ENCODE measurements around the gene WDR27. TPM values are rescaled to one million over a fixed set of nuclear protein-coding genes. Genes with fewer than 3 reads are reported as not detected.

WDR27 gene
- total and polyA plus RNA-seq, 10 of the 15 experiments (the other 5 are each of a cell fraction or from before 2014, with no cell fraction given) = 1.9 to 33.2 (median 19.0) TPM

DNA sequence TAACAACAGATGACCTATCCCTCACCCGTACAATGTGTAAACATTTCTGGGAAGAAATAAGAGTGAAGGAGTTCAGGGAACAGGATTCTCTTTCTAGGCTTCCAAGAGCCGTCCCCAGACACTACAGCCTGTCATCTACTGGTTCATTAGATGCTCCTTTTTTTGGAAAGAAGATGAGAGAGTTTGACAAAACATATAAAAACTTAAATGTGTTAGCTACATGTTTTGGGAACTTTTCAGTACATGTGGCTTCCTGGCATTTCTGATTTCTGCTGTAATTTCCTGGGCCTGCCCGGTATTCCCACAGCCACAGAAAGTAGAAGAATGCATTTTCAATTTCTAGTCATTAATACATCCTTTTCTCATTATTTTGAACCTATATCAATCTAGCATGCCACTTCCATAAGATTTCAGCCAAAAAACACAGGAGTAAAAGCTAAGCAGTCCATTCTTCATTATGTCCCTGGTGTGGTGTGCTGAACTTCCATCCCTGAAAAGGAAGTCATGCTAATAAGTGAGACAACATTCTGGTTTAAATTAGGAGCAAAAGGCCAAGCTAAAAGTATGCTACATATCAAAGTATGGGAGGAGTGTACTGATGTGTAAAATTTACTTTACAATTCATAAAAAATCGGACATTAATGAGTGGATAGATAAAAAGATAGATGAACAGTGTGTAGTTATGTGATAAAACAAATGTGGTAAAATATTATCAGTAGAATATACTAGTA lies 198.2 kb downstream of the WDR27 start:
- no peaks in the 10 kb centered on the region for H3K79me2 ChIP-seq (ENCODE audit: control insufficient read depth, insufficient read depth, low read length)
- POLR2A ChIA-PET = no interaction called here
- H3K27me3 ChIP-seq (replicated peaks in 1 of 2; ENCODE audit: control insufficient read depth in 2 of 2, insufficient read depth in 2 of 2, low read length in 1 of 2) = no peaks in the 10 kb centered on the region
- H2AFZ ChIP-seq (ENCODE audit: control insufficient read depth, low read depth, low read length) = no peak overlapping the region
- FAIRE-seq = no peak
- intact Hi-C loops (cut with micrococcal nuclease; ENCODE audit: unreplicated experiment) = no loop called here
- 21% methylated on average over 4 of the region's 4 CpGs for WGBS (ENCODE audit: insufficient coverage, insufficient replicate concordance, low lambda C conversion rate, missing lambda C conversion rate)
- H3K9me3 ChIP-seq (replicated peaks; ENCODE audit: control insufficient read depth, insufficient read depth, low read length) = no peaks in the 10 kb centered on the region
- SMC1A ChIA-PET (ENCODE audit: uncharacterized antibody, unreplicated experiment) = no interaction called here
- H3K4me3 ChIP-seq = no peak overlapping the region
- H3K27ac ChIP-seq (ENCODE audit: control insufficient read depth, insufficient read depth) = no peak overlapping the region
- H3K4me2 ChIP-seq (ENCODE audit: control insufficient read depth, insufficient read depth) = no peak overlapping the region
- in situ Hi-C loops (cut with MboI) = no loop called here
- no peaks in the 10 kb centered on the region for H3K36me3 ChIP-seq (ENCODE audit: control insufficient read depth in 2 of 2, insufficient read depth in 2 of 2, low read length in 1 of 2)
- CTCF ChIA-PET = no interaction called here
- RAD21 ChIA-PET (ENCODE audit: unreplicated experiment) = no interaction called here
- H4K20me1 ChIP-seq (ENCODE audit: control insufficient read depth, insufficient read depth) = no peaks in the 10 kb centered on the region
- TF ChIP-seq, protein P1, sequence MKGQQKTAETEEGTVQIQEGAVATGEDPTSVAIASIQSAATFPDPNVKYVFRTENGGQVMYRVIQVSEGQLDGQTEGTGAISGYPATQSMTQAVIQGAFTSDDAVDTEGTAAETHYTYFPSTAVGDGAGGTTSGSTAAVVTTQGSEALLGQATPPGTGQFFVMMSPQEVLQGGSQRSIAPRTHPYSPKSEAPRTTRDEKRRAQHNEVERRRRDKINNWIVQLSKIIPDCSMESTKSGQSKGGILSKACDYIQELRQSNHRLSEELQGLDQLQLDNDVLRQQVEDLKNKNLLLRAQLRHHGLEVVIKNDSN (IDR thresholded peaks at IDR 0.05; ENCODE audit: borderline replicate concordance, extremely low read length, insufficient read depth, low read depth, low read length) = no peak
- TF ChIP-seq YY1 (IDR thresholded peaks at IDR 0.05; ENCODE audit: low read depth, low read length) (no peak), EZH2 (IDR thresholded peaks at IDR 0.05; ENCODE audit: borderline replicate concordance, control insufficient read depth, low read depth, low read length) (no peak), RELA (IDR thresholded peaks at IDR 0.05; ENCODE audit: borderline replicate concordance, partially characterized antibody) (no peak), ZNF207 (IDR thresholded peaks at IDR 0.05; ENCODE audit: borderline replicate concordance) (no peak), HDGF (IDR thresholded peaks at IDR 0.05) (no peak), EP300 (IDR thresholded peaks at IDR 0.05; ENCODE audit: borderline replicate concordance in 1 of 2, control insufficient read depth in 1 of 2, low read depth in 2 of 2, low read length in 2 of 2) (no peak), NR2F1 (conservative IDR thresholded peaks at IDR 0.05) (no peak), ZNF274 (IDR thresholded peaks at IDR 0.05; ENCODE audit: insufficient read depth, insufficient read length) (no peak), ESRRA (IDR thresholded peaks at IDR 0.05; ENCODE audit: low read length) (no peak)
- TF ChIP-seq, protein P2, sequence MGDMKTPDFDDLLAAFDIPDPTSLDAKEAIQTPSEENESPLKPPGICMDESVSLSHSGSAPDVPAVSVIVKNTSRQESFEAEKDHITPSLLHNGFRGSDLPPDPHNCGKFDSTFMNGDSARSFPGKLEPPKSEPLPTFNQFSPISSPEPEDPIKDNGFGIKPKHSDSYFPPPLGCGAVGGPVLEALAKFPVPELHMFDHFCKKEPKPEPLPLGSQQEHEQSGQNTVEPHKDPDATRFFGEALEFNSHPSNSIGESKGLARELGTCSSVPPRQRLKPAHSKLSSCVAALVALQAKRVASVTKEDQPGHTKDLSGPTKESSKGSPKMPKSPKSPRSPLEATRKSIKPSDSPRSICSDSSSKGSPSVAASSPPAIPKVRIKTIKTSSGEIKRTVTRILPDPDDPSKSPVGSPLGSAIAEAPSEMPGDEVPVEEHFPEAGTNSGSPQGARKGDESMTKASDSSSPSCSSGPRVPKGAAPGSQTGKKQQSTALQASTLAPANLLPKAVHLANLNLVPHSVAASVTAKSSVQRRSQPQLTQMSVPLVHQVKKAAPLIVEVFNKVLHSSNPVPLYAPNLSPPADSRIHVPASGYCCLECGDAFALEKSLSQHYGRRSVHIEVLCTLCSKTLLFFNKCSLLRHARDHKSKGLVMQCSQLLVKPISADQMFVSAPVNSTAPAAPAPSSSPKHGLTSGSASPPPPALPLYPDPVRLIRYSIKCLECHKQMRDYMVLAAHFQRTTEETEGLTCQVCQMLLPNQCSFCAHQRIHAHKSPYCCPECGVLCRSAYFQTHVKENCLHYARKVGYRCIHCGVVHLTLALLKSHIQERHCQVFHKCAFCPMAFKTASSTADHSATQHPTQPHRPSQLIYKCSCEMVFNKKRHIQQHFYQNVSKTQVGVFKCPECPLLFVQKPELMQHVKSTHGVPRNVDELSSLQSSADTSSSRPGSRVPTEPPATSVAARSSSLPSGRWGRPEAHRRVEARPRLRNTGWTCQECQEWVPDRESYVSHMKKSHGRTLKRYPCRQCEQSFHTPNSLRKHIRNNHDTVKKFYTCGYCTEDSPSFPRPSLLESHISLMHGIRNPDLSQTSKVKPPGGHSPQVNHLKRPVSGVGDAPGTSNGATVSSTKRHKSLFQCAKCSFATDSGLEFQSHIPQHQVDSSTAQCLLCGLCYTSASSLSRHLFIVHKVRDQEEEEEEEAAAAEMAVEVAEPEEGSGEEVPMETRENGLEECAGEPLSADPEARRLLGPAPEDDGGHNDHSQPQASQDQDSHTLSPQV (IDR thresholded peaks at IDR 0.05) = no peak
- TF ChIP-seq, protein P3, sequence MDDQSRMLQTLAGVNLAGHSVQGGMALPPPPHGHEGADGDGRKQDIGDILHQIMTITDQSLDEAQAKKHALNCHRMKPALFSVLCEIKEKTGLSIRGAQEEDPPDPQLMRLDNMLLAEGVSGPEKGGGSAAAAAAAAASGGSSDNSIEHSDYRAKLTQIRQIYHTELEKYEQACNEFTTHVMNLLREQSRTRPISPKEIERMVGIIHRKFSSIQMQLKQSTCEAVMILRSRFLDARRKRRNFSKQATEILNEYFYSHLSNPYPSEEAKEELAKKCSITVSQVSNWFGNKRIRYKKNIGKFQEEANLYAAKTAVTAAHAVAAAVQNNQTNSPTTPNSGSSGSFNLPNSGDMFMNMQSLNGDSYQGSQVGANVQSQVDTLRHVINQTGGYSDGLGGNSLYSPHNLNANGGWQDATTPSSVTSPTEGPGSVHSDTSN (IDR thresholded peaks at IDR 0.05; ENCODE audit: insufficient replicate concordance, low read depth, low read length) = no peak
- no peak for ATAC-seq
- BruUV-seq (replicated peaks) = no TSS peak
- H3K4me1 ChIP-seq (ENCODE audit: control insufficient read depth, insufficient read depth, low read length) = no peaks in the 10 kb centered on the region
- DNase-seq (ENCODE audit: low read depth, low spot score) = no peak
- H3K9ac ChIP-seq (ENCODE audit: control insufficient read depth, insufficient read depth, low read length) = no peak overlapping the region
